Esophagus squamous epithelium (tissue), 4 donors: ENCODE data around the gene MALT1.

Experiments
- POLR2A ChIP-seq, 4 donors: fragments of 450-650 bp; IDR thresholded peaks; one replicate each; pipeline ENCODE4 v1.6.1; 2017; ENCODE audit warnings: antibody characterized with exemption in 4 of 4, mild to moderate bottlenecking in 4 of 4, moderate library complexity in 3 of 4
- TF ChIP-seq, protein P1 (sequence below), 6 experiments: fragments of 450-650 bp in 4 of 6; fragments of 200-600 bp in 2 of 6; sonication (generic) in 2 of 6; IDR thresholded peaks; one replicate each; pipeline ENCODE4 v1.5.1; 2016 to 2019; ENCODE audit warnings: antibody characterized with exemption in 6 of 6, mild to moderate bottlenecking in 4 of 6, moderate library complexity in 4 of 6

GRCh38 chr18:58728719-58729118, 57.5 kb downstream of the MALT1 start:
- TF ChIP-seq, protein P1, sequence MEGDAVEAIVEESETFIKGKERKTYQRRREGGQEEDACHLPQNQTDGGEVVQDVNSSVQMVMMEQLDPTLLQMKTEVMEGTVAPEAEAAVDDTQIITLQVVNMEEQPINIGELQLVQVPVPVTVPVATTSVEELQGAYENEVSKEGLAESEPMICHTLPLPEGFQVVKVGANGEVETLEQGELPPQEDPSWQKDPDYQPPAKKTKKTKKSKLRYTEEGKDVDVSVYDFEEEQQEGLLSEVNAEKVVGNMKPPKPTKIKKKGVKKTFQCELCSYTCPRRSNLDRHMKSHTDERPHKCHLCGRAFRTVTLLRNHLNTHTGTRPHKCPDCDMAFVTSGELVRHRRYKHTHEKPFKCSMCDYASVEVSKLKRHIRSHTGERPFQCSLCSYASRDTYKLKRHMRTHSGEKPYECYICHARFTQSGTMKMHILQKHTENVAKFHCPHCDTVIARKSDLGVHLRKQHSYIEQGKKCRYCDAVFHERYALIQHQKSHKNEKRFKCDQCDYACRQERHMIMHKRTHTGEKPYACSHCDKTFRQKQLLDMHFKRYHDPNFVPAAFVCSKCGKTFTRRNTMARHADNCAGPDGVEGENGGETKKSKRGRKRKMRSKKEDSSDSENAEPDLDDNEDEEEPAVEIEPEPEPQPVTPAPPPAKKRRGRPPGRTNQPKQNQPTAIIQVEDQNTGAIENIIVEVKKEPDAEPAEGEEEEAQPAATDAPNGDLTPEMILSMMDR (IDR thresholded peaks at IDR 0.05): no peak
- no peak for TF ChIP-seq POLR2A (IDR thresholded peaks at IDR 0.05)
